Ovary (tissue), 9 donors: ENCODE measurements around the gene MAST3. TPM values are rescaled to one million over a fixed set of nuclear protein-coding genes. Genes with fewer than 3 reads are reported as not detected.
"Not testable (repeated sequence)": the region's sequence is repeated elsewhere in the genome, so short reads cannot be mapped to it uniquely, and the experiment has no call there.

Experiments used
- DNase-seq, 5 donors: peaks; one replicate each; pipeline ENCODE4 v3.0.0-alpha.2; 2019 to 2020
- H3K27ac ChIP-seq, 2 donors: fragments of 200-600 bp; one replicate each; pipeline versions ENCODE4 v1.5.1 to v1.8.0; 2019 to 2022
- H3K27me3 ChIP-seq: fragments of 200-600 bp; one replicate; pipeline ENCODE4 v1.8.0; 2022
- H3K36me3 ChIP-seq: fragments of 200-600 bp; sonication (generic); one replicate; pipeline ENCODE4 v1.5.1; 2019
- H3K4me1 ChIP-seq: one replicate; pipeline ENCODE4 v1.8.1; 2013; ENCODE audit warnings: mild to moderate bottlenecking, moderate library complexity; ENCODE audit not compliant: insufficient read depth
- H3K4me3 ChIP-seq: fragments of 200-600 bp; sonication (generic); one replicate; pipeline ENCODE4 v1.5.1; 2017
- H3K9me3 ChIP-seq, 2 donors: fragments of 200-600 bp in 1 of 2; sonication (generic) in 1 of 2; one replicate each; pipeline versions ENCODE4 v1.5.1 to v1.8.1; 2013 to 2019; ENCODE audit warnings: mild to moderate bottlenecking in 1 of 2, moderate library complexity in 1 of 2
- CTCF ChIP-seq, 3 donors: fragments of 450-650 bp in 2 of 3; fragments of 200-600 bp in 1 of 3; IDR thresholded peaks; one replicate each; pipeline versions ENCODE4 v1.5.1 to v1.8.0; 2016 to 2022; ENCODE audit warnings: antibody characterized with exemption in 3 of 3, mild to moderate bottlenecking in 1 of 3
- EP300 ChIP-seq: sonication (generic); formaldehyde crosslinking; IDR thresholded peaks from one replicate; pipeline ENCODE4 v1.6.1; 2017; ENCODE audit warnings: antibody characterized with exemption
- POLR2A ChIP-seq: fragments of 450-650 bp; IDR thresholded peaks from one replicate; pipeline ENCODE4 v1.6.1; 2017; ENCODE audit warnings: antibody characterized with exemption, mild to moderate bottlenecking, moderate library complexity
- WGBS, 3 donors: extraction: QIAGEN DNeasy Blood & Tissue Kit in 1 of 3; methylation state at CpG; one replicate each; pipeline versions ENCODE4 v1.1.5 to v1.1.7; 2013 to 2017; 5-methylcytosine and 5-hydroxymethylcytosine counted together
- intact Hi-C, 4 donors: fragments of 100-400 bp; cut with DNase I; formaldehyde crosslinking; loops; one replicate each; pipeline versions ENCODE4 v1.11.0 to v1.15.1; 2022 to 2023
- polyA plus RNA-seq, 2 donors: library from polyadenylated mRNA; stranded (reverse); fragments of 200-250 nt in 1 of 2; fragments of 350-450 nt in 1 of 2; fragmentation: Illumina TruSeq in 1 of 2; extraction: RNeasy Lipid Tissue Mini Kit (QIAGEN cat#74804) in 1 of 2; gene quantifications; one replicate each; pipeline ENCODE4 v1.2.3, GENCODE V29; 2013 to 2014
- total RNA-seq, 7 donors: library from RNA; depleted of rRNA in 2 of 7; stranded (reverse); fragments of >200 nt in 2 of 7; fragmentation: NEBNext Ultra II Directional in 3 of 7; extraction: Animal tissue kit (Norgen Biotek cat#: 25700) in 3 of 7; gene quantifications; one replicate each; pipeline versions ENCODE4 v1.1.0 to v1.2.4, GENCODE V29; 2016 to 2023
- donor health status: DM: no; HTN: no; CAD: no; lungs with moderate emphysema.
- donor health status: DM: no; HTN: no; CAD: no.
- donor health status: Bipolar disorder and iron deficiency.
- donor health status: DM: yes; HTN: yes; CAD: no.
- donor health status: DM: no; HTN: no; CAD: no.
- donor health status: DM: yes; HTN: yes; CAD: no.

The MAST3 gene
- total and polyA plus RNA-seq, 9 donors, result 2.4 to 12.2 (median 9.9) TPM

DNA sequence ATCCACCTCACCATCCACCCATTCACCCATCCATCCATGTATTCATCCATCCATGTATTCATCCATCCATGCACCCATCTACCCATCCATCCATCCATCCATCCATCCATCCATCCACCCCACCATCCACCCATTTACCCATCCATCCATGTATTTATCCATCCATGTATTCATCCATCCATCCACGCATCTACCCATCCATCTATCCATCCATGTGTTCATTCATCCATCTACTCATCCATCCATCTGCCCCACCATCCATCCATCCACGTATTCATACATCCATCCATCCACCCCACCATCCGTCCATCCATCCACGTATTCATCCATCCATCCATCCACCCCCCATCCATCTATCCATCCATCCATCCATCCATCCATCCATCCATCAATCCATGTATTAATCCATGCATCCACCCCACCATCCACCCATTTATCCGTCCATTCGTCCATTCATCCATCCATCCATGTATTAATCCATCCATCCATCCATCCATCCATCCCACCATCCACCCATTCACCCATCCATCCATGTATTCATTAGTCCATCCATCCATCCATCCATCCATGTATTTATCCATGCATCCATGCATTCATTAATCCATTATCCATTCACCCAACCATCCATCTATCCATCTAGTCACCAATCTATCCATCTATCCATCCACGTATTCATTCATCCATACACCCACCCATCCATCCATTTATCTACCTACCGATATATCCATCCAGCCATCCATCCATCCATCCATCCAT, 13.5 kb upstream of the MAST3 start:
- TF ChIP-seq CTCF (IDR thresholded peaks at IDR 0.05) (no peak), POLR2A (no peak)
- H3K27ac ChIP-seq, result no peak overlapping the region
- H3K9me3 ChIP-seq, result no peaks in the 10 kb centered on the region
- no peaks in the 10 kb centered on the region for H3K36me3 ChIP-seq
- no peak overlapping the region for H3K4me3 ChIP-seq
- H3K27me3 ChIP-seq, result no peaks in the 10 kb centered on the region
- 75 to 79% (median 76%) methylated on average over 8 of the region's 8 CpGs for WGBS, 3 donors
- intact Hi-C loops, result no loop called here
- H3K4me1 ChIP-seq, result no peaks in the 10 kb centered on the region
- no peak for DNase-seq

DNA sequence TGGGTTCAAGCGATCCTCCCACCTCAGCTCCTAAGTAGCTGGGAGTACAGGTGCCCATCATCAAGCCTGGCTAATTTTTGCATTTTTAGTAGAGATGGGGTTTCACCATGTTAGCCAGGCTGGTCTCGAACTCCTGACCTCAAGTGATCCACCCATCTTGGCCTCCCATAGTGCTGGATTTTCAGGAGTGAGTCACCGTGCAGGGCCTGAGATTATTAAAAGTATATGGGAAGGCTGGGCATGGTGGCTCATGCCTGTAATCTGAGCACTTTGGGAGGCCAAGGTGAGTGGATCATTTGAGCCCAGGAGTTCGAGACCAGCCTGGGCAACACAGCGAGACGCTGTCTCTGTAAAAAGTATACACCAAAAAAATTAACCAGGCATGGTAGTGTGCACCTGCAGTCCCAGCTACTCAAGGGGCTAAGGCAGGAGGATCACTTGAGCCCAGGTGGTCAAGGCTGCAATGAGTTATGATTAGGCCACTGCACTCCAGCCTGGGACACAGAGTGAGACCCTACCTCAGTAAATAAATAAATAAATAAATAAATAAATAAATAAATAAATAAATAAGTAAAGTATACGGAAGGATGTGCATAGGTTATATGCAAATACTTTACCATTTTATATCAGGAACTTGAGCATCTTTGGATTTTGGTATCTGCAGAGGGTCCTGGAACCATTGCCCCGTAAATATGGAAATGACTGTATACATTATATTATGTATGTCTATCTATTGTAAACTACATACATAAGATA, 11.7 kb upstream of the MAST3 start:
- intact Hi-C loops, result no loop called here
- Histone ChIP-seq H3K27me3 (no peaks in the 10 kb centered on the region), H3K4me3 (no peak overlapping the region), H3K36me3 (no peaks in the 10 kb centered on the region), H3K4me1 (no peaks in the 10 kb centered on the region), H3K27ac (no peak overlapping the region), H3K9me3 (no peaks in the 10 kb centered on the region)
- no peak for DNase-seq
- 69 to 76% (median 75%) methylated on average over 8 of the region's 8 CpGs for WGBS, 3 donors
- TF ChIP-seq EP300 (no peak), CTCF (IDR thresholded peaks at IDR 0.05) (no peak), POLR2A (no peak)

GRCh38 chr19:18086590-18087138, 10.9 kb upstream of the MAST3 start, which contains the start of gene IL12RB1:
IL12RB1 (minus strand) TSS chr19:18086934; CDS start chr19:18086823, 111 bp downstream.
- 46 to 52% (median 48%) methylated on average over 12 of the region's 12 CpGs for WGBS, 3 donors
- no peak within 1 kb of the TSS for H3K27ac ChIP-seq
- no peaks in the 10 kb centered on the region for H3K36me3 ChIP-seq
- intact Hi-C loops, result no loop called here
- TF ChIP-seq CTCF (IDR thresholded peaks at IDR 0.05), result no peak
- no peak for TF ChIP-seq EP300
- TF ChIP-seq POLR2A, result no peak
- H3K27me3 ChIP-seq, result no peaks in the 10 kb centered on the region
- no peak for DNase-seq
- H3K9me3 ChIP-seq, result no peaks in the 10 kb centered on the region
- H3K4me3 ChIP-seq, result no peak within 1 kb of the TSS
- H3K4me1 ChIP-seq, result no peaks in the 10 kb centered on the region

DNA sequence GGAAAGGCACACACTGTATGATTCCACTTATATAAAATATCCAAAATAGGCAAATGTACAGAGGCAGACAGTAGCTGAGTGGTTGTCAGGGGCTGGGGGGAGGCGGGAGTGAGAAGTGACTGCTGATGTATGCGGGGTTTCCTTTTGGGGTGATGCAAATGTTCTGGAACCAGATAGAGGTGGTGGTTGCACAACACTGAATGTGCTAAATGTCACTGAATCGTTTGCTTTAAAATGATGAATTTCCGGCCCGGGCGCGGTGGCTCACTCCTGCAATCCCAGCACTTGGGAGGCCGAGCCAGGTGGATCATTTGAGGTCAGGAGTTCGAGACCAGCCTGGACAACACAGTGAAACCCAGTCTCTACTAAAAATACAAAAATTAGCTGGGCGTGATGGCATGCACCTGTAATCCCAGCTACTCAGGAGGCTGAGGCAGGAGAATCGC, 8.5 kb upstream of the MAST3 start:
- peak in 1 of 5 donors; percentile 32 for DNase-seq
- H3K9me3 ChIP-seq, intact Hi-C loops, H3K4me1 ChIP-seq, H3K27ac ChIP-seq, H3K4me3 ChIP-seq, H3K36me3 ChIP-seq, H3K27me3 ChIP-seq: not testable (repeated sequence)
- 72 to 73% (median 72%) methylated on average over 11 of the region's 11 CpGs for WGBS, 3 donors
